MCF 10A (cell line): ENCODE results near the gene NKX6-2. TPM values are rescaled to one million over a fixed set of nuclear protein-coding genes. Genes with fewer than 3 reads are reported as not detected.
"Not testable (repeated sequence)": the region's sequence is repeated elsewhere in the genome, so short reads cannot be mapped to it uniquely, and the experiment has no call there.

Experiments
- BruUV-seq: library from RNA; stranded (reverse); fragments of 400-500 nt; replicated peaks from 2 replicates; lab custom pipeline; 2021; lab: Mats Ljungman, UMichigan
- CTCF ChIA-PET: fragments of 300-600 bp; sonication (Branson Sonifier 250); formaldehyde crosslinking; extraction: SDS; loops from one replicate; lab custom pipeline; 2021; ENCODE audit warnings: antibody characterized with exemption, inconsistent platforms; lab: Yijun Ruan, JAX
- POLR2A ChIA-PET: fragments of 300-600, 350-650 bp; sonication (Branson Sonifier 250); formaldehyde crosslinking; extraction: SDS; loops from one replicate; lab custom pipeline; 2020; ENCODE audit warnings: antibody characterized with exemption, inconsistent platforms; lab: Yijun Ruan, JAX
- DNase-seq: peaks from one replicate; pipeline ENCODE4 v3.0.0-alpha.2; 2018; ENCODE audit not compliant: unreplicated experiment
- H3K27ac Mint-ChIP-seq: one replicate; pipeline ENCODE4 v1.8.0; 2022; ENCODE audit warnings: mild to moderate bottlenecking, low read depth, mixed read lengths; ENCODE audit not compliant: unreplicated experiment
- H3K27me3 Mint-ChIP-seq: one replicate; pipeline ENCODE4 v1.8.0; 2022; ENCODE audit warnings: mixed read lengths; ENCODE audit not compliant: insufficient read depth, unreplicated experiment
- H3K36me3 Mint-ChIP-seq: one replicate; pipeline ENCODE4 v1.8.0; 2022; ENCODE audit warnings: mild to moderate bottlenecking, moderate library complexity, mixed read lengths; ENCODE audit not compliant: insufficient read depth, unreplicated experiment
- H3K4me1 Mint-ChIP-seq: one replicate; pipeline ENCODE4 v1.8.0; 2022; ENCODE audit warnings: mixed read lengths; ENCODE audit not compliant: insufficient read depth, unreplicated experiment
- H3K4me3 Mint-ChIP-seq: one replicate; pipeline ENCODE4 v1.8.0; 2022; ENCODE audit warnings: mild to moderate bottlenecking, moderate library complexity, mixed read lengths; ENCODE audit not compliant: unreplicated experiment
- H3K9me3 Mint-ChIP-seq: one replicate; pipeline ENCODE4 v1.8.0; 2022; ENCODE audit warnings: mixed read lengths; ENCODE audit not compliant: unreplicated experiment
- intact Hi-C: fragments of 100-400 bp; cut with micrococcal nuclease; formaldehyde crosslinking; loops from 2 replicates; pipeline ENCODE4 v1.14.1; 2022
- total RNA-seq: library from RNA; stranded (reverse); gene quantifications from 2 replicates; pipeline ENCODE4 v1.2.3, GENCODE V29; 2022
- TF ChIP-seq, protein P1 (sequence below): fragments of 200-600 bp; IDR thresholded peaks from one replicate; pipeline ENCODE4 v1.8.0; 2022; ENCODE audit warnings: antibody characterized with exemption, mild to moderate bottlenecking; ENCODE audit not compliant: unreplicated experiment

The NKX6-2 gene
- total RNA-seq, 1 experiment from 2014 or later: not detected

DNA sequence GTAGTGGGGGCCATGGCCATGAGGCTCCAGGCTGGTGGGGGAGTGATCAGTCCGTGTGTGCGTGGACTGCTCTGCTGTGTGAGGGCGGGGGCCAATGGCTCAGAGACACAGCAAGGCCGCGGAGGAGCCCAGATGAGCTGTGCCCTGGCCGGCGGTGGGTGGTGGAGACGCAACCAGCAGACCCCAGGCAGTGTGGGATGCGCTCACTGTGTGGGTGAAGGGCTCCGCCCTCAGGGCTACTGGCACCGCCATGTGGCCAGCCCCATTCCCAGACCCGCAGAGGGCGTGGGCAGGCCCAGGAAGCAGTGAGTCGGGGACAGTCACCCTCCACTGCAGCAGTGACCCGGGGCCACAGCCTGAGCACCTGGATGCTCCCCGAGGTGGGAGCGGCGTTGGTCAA, 9.1 kb downstream of the NKX6-2 start:
- Mint-ChIP-seq H3K36me3 (peaks cover 2% of the 10 kb centered on the region), H3K4me1 (no peaks in the 10 kb centered on the region), H3K4me3 (no peak overlapping the region), H3K27ac (no peak overlapping the region), H3K9me3 (no peaks in the 10 kb centered on the region), H3K27me3 (no peaks in the 10 kb centered on the region)
- ChIA-PET CTCF (no interaction called here), POLR2A (no interaction called here)
- no TSS peak for BruUV-seq
- intact Hi-C loops: no loop called here
- no peak for DNase-seq
- TF ChIP-seq, protein P1, sequence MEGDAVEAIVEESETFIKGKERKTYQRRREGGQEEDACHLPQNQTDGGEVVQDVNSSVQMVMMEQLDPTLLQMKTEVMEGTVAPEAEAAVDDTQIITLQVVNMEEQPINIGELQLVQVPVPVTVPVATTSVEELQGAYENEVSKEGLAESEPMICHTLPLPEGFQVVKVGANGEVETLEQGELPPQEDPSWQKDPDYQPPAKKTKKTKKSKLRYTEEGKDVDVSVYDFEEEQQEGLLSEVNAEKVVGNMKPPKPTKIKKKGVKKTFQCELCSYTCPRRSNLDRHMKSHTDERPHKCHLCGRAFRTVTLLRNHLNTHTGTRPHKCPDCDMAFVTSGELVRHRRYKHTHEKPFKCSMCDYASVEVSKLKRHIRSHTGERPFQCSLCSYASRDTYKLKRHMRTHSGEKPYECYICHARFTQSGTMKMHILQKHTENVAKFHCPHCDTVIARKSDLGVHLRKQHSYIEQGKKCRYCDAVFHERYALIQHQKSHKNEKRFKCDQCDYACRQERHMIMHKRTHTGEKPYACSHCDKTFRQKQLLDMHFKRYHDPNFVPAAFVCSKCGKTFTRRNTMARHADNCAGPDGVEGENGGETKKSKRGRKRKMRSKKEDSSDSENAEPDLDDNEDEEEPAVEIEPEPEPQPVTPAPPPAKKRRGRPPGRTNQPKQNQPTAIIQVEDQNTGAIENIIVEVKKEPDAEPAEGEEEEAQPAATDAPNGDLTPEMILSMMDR: no peak

DNA sequence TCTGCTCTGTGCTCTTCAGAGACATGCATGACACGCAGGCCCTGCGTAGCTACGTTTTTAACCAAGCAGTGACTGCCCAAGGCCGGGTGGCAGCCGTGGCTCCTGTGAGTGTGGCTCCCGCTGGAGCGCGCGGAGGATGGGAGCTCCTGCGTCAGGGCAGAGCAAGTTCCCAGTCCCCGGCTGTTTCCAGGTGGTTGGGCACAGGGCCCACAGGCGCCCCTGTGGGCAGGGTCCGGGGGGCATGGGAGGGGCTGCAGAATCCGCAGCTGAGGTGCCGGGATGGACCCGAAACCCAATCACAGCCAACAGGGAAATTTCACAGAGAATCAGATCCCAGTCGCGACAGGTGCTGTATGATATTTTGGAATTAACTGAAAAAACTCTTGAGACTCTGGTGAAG, 9.8 kb downstream of the NKX6-2 start:
- no peaks in the 10 kb centered on the region for H3K4me1 Mint-ChIP-seq
- CTCF ChIA-PET: no interaction called here
- no peak for DNase-seq
- BruUV-seq: no TSS peak
- POLR2A ChIA-PET: interaction anchor here (0.7 kb wide), 1 partner anchor 23 kb away, joined by 3 read pairs; no protein-coding TSS in a partner anchor
- no peaks in the 10 kb centered on the region for H3K27me3 Mint-ChIP-seq
- no peaks in the 10 kb centered on the region for H3K9me3 Mint-ChIP-seq
- TF ChIP-seq, protein P1: no peak
- no peak overlapping the region for H3K4me3 Mint-ChIP-seq
- no peak overlapping the region for H3K27ac Mint-ChIP-seq
- intact Hi-C loops: no loop called here
- no peaks in the 10 kb centered on the region for H3K36me3 Mint-ChIP-seq

DNA sequence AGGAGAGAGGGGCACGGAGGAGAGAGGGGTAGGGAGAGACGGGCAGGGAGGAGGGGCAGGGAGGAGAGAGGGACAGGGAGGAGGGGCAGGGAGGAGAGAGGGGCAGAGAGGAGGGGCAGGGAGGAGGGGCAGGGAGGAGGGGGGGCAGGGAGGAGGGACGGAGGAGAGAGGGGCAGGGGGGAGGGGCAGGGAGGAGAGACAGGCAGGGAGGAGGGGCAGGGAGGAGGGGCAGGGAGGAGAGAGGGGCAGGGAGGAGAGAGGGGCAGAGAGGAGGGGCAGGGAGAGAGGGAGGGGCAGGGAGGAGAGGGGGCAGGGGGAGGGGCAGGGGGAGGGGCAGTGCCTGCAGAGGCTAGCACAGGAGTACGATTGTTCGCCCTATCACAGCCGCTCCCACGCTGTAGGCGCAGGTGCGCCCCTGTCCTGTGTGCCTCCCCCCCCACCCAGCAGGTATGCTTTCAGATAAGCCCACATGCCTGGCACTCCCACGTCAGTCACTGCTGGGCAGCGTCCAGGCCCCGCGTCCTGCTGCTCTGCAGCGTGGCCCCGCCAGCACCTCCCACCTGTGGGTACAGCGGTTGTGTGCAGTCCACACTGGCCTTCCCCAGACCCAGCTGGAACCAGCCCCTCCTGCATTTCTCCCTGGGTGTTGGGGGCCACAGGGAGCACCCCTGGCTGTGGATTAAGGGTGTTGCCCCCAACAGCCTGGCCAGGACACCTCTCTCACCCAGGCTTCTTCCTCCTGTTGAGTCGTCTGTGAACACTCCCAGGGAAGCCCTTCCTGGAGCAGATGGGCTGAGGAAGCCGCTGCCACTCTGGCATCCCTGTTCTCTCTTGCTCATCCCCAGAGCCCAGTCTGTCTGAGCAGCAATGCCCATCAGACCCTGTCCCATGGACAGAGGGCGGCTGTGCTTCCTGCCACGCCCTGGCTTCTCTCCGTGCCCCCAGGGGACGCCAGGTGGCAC, 10.8 kb downstream of the NKX6-2 start:
- Mint-ChIP-seq H3K4me3 (no peak overlapping the region), H3K9me3 (no peaks in the 10 kb centered on the region), H3K27ac (no peak overlapping the region), H3K36me3 (peaks cover 5% of the 10 kb centered on the region), H3K4me1 (no peaks in the 10 kb centered on the region), H3K27me3 (no peaks in the 10 kb centered on the region)
- intact Hi-C loops: no loop called here
- BruUV-seq: no TSS peak
- TF ChIP-seq, protein P1: no peak
- no peak for DNase-seq
- CTCF ChIA-PET: no interaction called here
- POLR2A ChIA-PET: interaction anchor here (0.7 kb wide), 1 partner anchor 22 kb away, joined by 3 read pairs; no protein-coding TSS in a partner anchor

DNA sequence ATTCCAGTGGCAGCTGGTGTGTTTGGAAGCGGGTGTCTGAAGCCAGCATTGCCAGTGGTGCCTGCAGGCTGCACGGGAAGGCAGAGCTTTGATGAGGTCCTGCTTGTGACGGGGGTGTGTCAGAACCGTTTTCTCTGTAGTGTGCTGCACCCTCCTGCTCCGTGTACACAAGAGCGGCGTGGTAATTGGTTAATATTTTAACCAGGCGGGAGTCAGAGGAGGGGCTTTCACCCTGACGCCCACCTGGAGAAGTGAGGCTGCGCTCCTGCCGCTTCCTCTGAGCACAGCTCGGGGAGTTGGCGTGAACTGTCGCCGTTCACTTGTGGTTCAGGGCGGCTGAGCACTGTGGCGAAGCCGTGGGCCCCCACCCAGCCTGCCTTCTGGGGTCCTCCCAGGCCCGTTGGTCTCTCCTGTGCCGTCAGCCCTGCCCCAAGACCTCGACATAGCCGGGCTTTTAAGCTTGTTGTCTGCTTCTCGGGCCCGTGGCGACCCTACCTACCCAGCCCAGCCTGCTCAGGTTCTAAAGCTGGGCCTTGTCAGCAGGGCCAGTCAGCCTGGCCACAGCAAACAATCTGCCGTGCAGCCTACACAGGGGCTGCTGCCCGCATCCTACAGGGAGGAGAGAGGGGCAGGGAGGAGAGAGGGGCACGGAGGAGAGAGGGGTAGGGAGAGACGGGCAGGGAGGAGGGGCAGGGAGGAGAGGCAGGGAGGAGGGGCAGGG, 11.6 kb downstream of the NKX6-2 start:
- Mint-ChIP-seq H3K9me3 (no peaks in the 10 kb centered on the region), H3K4me1 (no peaks in the 10 kb centered on the region), H3K4me3 (no peak overlapping the region), H3K36me3 (peaks cover 6% of the 10 kb centered on the region), H3K27me3 (no peaks in the 10 kb centered on the region), H3K27ac (no peak overlapping the region)
- TF ChIP-seq, protein P1: no peak
- ChIA-PET CTCF (no interaction called here), POLR2A (no interaction called here)
- intact Hi-C loops: no loop called here
- no peak for DNase-seq
- BruUV-seq: no TSS peak

DNA sequence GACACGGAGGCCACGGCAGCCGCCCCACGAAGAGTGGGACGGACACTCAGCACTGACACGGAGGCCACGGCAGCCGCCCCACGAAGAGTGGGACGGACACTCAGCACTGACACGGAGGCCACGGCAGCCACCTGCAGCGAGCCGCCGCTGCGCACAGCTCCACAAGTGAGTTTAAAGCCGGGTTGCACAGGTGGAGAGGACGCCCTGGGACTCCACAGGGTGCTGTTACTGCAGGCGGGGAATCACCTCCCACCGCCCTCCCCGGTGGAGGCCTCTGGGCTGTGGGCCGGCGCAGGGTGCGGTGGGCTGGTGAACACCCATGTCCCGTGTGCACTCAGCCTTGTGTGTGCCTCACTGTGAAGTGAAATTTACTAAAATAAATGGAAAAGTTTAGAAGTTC, 13.1 kb downstream of the NKX6-2 start:
- H3K27me3 Mint-ChIP-seq, BruUV-seq, POLR2A ChIA-PET, intact Hi-C loops, H3K27ac Mint-ChIP-seq, H3K36me3 Mint-ChIP-seq, H3K4me3 Mint-ChIP-seq, H3K9me3 Mint-ChIP-seq, CTCF ChIA-PET, H3K4me1 Mint-ChIP-seq, DNase-seq: not testable (repeated sequence)
